Measurements from ENCODE around the gene PFKL. TPM values are rescaled to one million over a fixed set of nuclear protein-coding genes. Genes with fewer than 3 reads are reported as not detected.

Gene PFKL
- total RNA-seq, 1 experiment from 2014 or later: 68.8 TPM

DNA sequence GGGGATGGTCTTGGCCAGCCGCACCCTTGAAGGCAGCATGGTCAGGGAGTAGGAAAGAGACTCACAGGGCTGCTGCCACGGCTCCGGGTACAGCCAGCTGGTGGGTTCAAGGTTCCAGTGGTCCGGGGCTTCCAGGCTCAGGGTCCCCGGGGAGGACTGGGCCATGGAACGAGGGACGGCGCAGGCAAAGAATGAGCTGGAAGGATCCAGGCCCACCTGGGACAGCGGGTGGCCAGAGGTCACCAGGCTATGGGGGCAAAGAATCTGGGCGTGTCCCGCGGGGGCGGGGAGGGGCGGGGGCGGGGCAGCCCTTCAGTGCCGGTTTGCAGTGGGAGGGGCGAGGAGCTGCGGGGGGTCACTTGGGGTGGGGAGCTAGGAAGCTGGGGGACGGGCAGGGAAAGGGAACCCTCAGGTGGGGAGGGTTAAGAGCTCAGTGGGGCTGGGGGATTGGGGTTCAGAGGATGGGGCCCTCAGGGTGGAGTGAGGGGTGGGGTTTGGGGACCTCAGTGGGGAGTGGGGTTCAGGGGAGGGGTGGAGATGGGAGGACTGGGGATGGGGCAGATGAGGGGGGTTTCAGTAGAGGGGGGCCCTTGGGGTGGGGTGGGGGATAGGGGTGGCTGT, 38.1 kb upstream of the PFKL start, which contains the start of gene DNMT3L:
TSS of gene DNMT3L (minus strand) at position 223 of the 621 bp plus-strand sequence. CDS start 638 bp downstream, outside the sequence.
- Histone ChIP-seq H3K9ac (ENCODE audit: low read length) (no peak within 1 kb of the TSS), H4K20me1 (ENCODE audit: insufficient read depth, low read depth, low read length) (no peaks in the 10 kb centered on the region; the same call in 1 of the 2 replicates), H3K36me3 (ENCODE audit: insufficient read depth, low read length) (no peaks in the 10 kb centered on the region), H3K4me1 (ENCODE audit: low read length) (no peaks in the 10 kb centered on the region), H3K9me2 (replicated peaks; ENCODE audit: insufficient read depth, low read length) (no peaks in the 10 kb centered on the region), H2AFZ (ENCODE audit: low read length) (no peak within 1 kb of the TSS), H3K27ac (ENCODE audit: low read length) (no peak within 1 kb of the TSS), H3K4me2 (ENCODE audit: low read depth, low read length, poor library complexity, severe bottlenecking) (no peak within 1 kb of the TSS), H3K27me3 (ENCODE audit: low read length) (no peaks in the 10 kb centered on the region), H3K79me2 (ENCODE audit: low read length) (no peaks in the 10 kb centered on the region), H3K4me3 (ENCODE audit: low read length) (no peak within 1 kb of the TSS), H3K9me3 (ENCODE audit: low read length) (no peaks in the 10 kb centered on the region)
- DNase-seq: no peak

DNA sequence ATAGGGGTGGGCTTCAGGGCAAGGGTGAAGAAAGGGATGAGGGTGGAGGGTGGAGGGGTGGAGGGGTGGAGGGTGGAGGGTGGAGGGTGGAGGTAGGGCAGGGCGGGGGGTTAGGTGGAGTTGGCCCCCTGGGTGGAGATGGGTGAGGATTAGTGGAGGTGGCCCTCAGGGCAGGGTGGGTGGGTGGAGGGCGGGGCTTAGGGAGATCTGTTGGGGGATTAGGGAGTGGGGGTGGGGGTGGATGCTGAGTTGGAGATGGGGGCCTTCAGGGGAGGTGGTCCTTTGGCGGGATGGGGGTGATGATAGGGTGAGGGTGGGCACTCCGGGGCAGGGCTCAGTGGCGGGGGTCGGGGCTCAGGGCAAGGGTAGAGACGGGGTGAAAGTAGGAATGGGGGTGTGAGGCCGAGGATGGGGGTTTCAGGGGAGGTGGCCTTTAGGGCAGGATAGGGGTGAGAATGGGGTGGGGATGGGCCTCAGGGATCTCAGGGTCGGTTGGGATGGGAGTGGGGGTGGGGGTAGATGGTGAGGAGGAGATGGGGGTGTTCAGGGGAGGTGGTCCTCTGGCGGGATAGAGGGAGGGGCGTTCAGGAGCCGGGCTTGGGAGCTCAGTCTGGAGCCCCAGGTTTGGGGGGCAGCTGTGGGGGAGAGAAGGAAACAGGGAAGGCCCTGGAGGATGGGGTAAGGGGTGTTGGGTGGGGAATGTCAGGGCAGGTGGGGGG, 37.4 kb upstream of the PFKL start:
- no peak overlapping the region for H3K27ac ChIP-seq (ENCODE audit: low read length)
- H2AFZ ChIP-seq (ENCODE audit: low read length): no peak overlapping the region
- no peaks in the 10 kb centered on the region for H3K9me3 ChIP-seq (ENCODE audit: low read length)
- H3K27me3 ChIP-seq (ENCODE audit: low read length): no peaks in the 10 kb centered on the region
- H3K9ac ChIP-seq (ENCODE audit: low read length): no peak overlapping the region
- no peaks in the 10 kb centered on the region for H3K4me1 ChIP-seq (ENCODE audit: low read length)
- no peaks in the 10 kb centered on the region for H3K9me2 ChIP-seq (replicated peaks; ENCODE audit: insufficient read depth, low read length)
- H3K4me2 ChIP-seq (ENCODE audit: low read depth, low read length, poor library complexity, severe bottlenecking): no peak overlapping the region
- no peaks in the 10 kb centered on the region for H3K79me2 ChIP-seq (ENCODE audit: low read length)
- no peak overlapping the region for H3K4me3 ChIP-seq (ENCODE audit: low read length)
- no peaks in the 10 kb centered on the region for H3K36me3 ChIP-seq (ENCODE audit: insufficient read depth, low read length)
- no peaks in the 10 kb centered on the region; the same call in 1 of the 2 replicates for H4K20me1 ChIP-seq (ENCODE audit: insufficient read depth, low read depth, low read length)
- no peak for DNase-seq

DNA sequence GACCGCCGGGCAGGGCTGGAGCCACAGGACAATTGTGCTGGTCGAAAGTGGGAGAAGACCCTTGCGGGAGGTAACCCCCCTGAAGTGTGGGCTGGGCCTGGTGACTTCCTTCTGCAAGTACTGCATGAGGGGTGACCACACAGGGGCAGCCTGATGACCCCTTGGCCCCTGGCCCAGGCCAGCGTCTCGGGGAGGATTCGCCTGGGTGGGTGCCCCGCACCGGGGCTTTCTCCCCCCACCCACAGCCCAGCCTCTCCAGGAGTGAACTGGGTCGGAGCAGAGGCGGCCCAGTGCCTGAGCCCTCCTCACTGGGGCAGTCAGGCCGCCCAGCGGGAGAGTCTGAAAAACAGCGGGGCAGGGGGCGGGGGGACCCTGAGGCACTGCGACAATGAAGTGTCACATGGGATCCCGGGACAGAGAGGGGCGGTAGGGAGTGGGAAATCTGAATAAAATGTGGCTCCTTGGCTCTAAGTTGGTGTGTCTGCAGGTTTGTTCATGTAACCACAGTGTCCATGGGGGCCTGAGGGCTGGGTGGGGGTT, 36.6 kb upstream of the PFKL start:
- H3K4me3 ChIP-seq (ENCODE audit: low read length): no peak overlapping the region
- no peak overlapping the region for H3K4me2 ChIP-seq (ENCODE audit: low read depth, low read length, poor library complexity, severe bottlenecking)
- H4K20me1 ChIP-seq (ENCODE audit: insufficient read depth, low read depth, low read length): no peaks in the 10 kb centered on the region; the same call in 1 of the 2 replicates
- peaks cover 5% of the 10 kb centered on the region; the same call in 1 of the 2 replicates for H3K4me1 ChIP-seq (ENCODE audit: low read length)
- H2AFZ ChIP-seq (ENCODE audit: low read length): no peak overlapping the region
- no peaks in the 10 kb centered on the region for H3K36me3 ChIP-seq (ENCODE audit: insufficient read depth, low read length)
- H3K79me2 ChIP-seq (ENCODE audit: low read length): no peaks in the 10 kb centered on the region
- H3K9ac ChIP-seq (ENCODE audit: low read length): no peak overlapping the region
- no peak overlapping the region for H3K27ac ChIP-seq (ENCODE audit: low read length)
- no peaks in the 10 kb centered on the region for H3K27me3 ChIP-seq (ENCODE audit: low read length)
- no peaks in the 10 kb centered on the region for H3K9me2 ChIP-seq (replicated peaks; ENCODE audit: insufficient read depth, low read length)
- H3K9me3 ChIP-seq (ENCODE audit: low read length): no peaks in the 10 kb centered on the region
- DNase-seq: no peak

- no peak overlapping the region for H3K27ac ChIP-seq (ENCODE audit: low read length)
- no peaks in the 10 kb centered on the region for H3K9me3 ChIP-seq (ENCODE audit: low read length)
- DNase-seq: peak; percentile 49
- no peaks in the 10 kb centered on the region for H3K36me3 ChIP-seq (ENCODE audit: insufficient read depth, low read length)
- no peaks in the 10 kb centered on the region; the same call in 1 of the 2 replicates for H4K20me1 ChIP-seq (ENCODE audit: insufficient read depth, low read depth, low read length)
- no peaks in the 10 kb centered on the region for H3K27me3 ChIP-seq (ENCODE audit: low read length)
- no peak overlapping the region for H2AFZ ChIP-seq (ENCODE audit: low read length)
- H3K4me2 ChIP-seq (ENCODE audit: low read depth, low read length, poor library complexity, severe bottlenecking): no peak overlapping the region
- peaks cover 5% of the 10 kb centered on the region; the same call in 1 of the 2 replicates for H3K4me1 ChIP-seq (ENCODE audit: low read length)
- no peaks in the 10 kb centered on the region for H3K79me2 ChIP-seq (ENCODE audit: low read length)
- H3K4me3 ChIP-seq (ENCODE audit: low read length): no peak overlapping the region
- H3K9ac ChIP-seq (ENCODE audit: low read length): no peak overlapping the region
- H3K9me2 ChIP-seq (replicated peaks; ENCODE audit: insufficient read depth, low read length): no peaks in the 10 kb centered on the region
Observed at GRCh38 chr21:44263768-44264167, 36.1 kb upstream of the PFKL start.

DNA sequence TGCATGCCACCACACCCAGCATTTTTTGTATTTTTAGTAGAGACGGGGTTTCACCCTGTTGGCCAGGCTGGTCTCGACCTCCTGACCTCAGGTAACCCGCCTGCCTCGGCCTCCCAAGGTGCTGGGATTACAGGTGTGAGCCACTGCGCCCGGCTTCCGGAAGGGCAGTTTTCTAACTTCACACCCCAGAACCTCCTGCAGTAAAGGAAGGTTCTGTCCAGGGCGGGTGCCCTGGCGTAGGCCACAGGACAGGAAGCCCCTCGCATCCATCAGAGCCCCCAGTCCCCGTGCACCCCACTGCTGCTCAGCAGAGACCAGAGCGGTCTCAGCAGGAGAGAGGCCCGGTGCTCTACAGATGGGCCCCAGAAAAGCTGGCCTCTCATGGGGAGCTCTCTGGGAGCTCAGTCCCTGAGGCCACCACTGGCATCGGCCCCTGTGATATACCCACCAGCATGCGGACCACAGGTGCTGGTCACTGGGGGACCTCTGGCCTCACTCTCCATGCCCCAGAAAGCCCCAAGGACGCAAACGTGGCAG, 34.1 kb upstream of the PFKL start:
- no peak overlapping the region for H3K4me3 ChIP-seq (ENCODE audit: low read length)
- no peak overlapping the region for H3K9ac ChIP-seq (ENCODE audit: low read length)
- H3K4me1 ChIP-seq (ENCODE audit: low read length): peaks cover 5% of the 10 kb centered on the region; the same call in 1 of the 2 replicates
- H3K9me3 ChIP-seq (ENCODE audit: low read length): no peaks in the 10 kb centered on the region
- H3K36me3 ChIP-seq (ENCODE audit: insufficient read depth, low read length): no peaks in the 10 kb centered on the region
- no peak overlapping the region for H3K4me2 ChIP-seq (ENCODE audit: low read depth, low read length, poor library complexity, severe bottlenecking)
- no peaks in the 10 kb centered on the region for H4K20me1 ChIP-seq (ENCODE audit: insufficient read depth, low read depth, low read length)
- H3K27ac ChIP-seq (ENCODE audit: low read length): no peak overlapping the region
- H3K9me2 ChIP-seq (replicated peaks; ENCODE audit: insufficient read depth, low read length): no peaks in the 10 kb centered on the region
- no peak for DNase-seq
- H2AFZ ChIP-seq (ENCODE audit: low read length): no peak overlapping the region
- no peaks in the 10 kb centered on the region for H3K27me3 ChIP-seq (ENCODE audit: low read length)
- H3K79me2 ChIP-seq (ENCODE audit: low read length): no peaks in the 10 kb centered on the region

DNA sequence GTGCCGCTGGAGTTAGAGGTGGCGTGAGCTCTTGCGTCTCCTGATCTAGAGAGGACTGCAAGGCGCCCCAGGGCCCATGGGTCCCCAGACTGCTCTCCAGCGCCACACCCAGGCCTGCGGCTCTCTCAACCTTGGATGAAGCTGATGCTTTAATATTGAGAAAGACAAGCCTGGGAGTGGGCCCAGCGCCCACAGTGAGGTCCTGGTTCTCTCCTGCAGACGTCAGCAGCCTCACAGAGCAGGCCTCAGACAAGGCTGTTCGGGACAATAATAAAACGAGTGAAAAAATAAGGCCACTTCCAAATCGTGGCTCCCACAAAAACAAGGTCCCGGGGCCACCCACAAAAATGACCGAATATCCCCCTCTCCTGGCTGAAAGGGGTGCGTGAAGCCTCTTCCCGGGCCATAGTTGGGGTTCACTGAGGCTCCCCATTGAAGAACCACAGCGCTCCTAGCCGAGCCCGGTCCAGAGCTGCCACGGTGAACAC, 32.2 kb upstream of the PFKL start:
- H3K27ac ChIP-seq (ENCODE audit: low read length): no peak overlapping the region
- H3K9me2 ChIP-seq (replicated peaks; ENCODE audit: insufficient read depth, low read length): no peaks in the 10 kb centered on the region
- DNase-seq: peak; percentile 93
- H3K36me3 ChIP-seq (ENCODE audit: insufficient read depth, low read length): no peaks in the 10 kb centered on the region
- no peaks in the 10 kb centered on the region for H3K79me2 ChIP-seq (ENCODE audit: low read length)
- no peaks in the 10 kb centered on the region for H3K27me3 ChIP-seq (ENCODE audit: low read length)
- peak overlapping the region; percentile 46; the same call in 1 of the 2 replicates for H2AFZ ChIP-seq (ENCODE audit: low read length)
- H3K9ac ChIP-seq (ENCODE audit: low read length): no peak overlapping the region
- no peak overlapping the region for H3K4me3 ChIP-seq (ENCODE audit: low read length)
- peaks cover 5% of the 10 kb centered on the region; the same call in 1 of the 2 replicates for H3K4me1 ChIP-seq (ENCODE audit: low read length)
- no peaks in the 10 kb centered on the region for H3K9me3 ChIP-seq (ENCODE audit: low read length)
- H3K4me2 ChIP-seq (ENCODE audit: low read depth, low read length, poor library complexity, severe bottlenecking): no peak overlapping the region
- no peaks in the 10 kb centered on the region for H4K20me1 ChIP-seq (ENCODE audit: insufficient read depth, low read depth, low read length)

DNA sequence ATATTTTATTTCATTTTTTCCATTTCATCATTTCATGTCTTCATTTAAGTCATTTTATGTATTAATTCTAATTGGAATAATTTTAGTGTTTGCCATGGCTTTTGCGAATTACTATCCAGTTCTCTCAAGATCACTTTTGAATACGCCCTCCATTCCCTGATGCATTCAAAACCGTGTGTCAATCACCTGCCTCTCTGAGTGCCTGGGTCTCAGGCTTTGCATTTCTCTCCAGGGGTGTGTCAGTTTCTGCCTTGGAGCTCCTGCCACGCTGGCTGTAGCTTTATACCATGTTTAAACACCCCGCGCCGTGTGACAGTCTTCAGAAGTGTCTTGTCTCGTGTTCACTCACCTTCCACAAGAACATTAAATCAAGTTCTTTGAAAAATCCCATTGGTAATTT, 30.8 kb upstream of the PFKL start:
- no peaks in the 10 kb centered on the region for H3K9me3 ChIP-seq (ENCODE audit: low read length)
- no peaks in the 10 kb centered on the region for H4K20me1 ChIP-seq (ENCODE audit: insufficient read depth, low read depth, low read length)
- H3K27ac ChIP-seq (ENCODE audit: low read length): no peak overlapping the region
- no peaks in the 10 kb centered on the region for H3K36me3 ChIP-seq (ENCODE audit: insufficient read depth, low read length)
- no peaks in the 10 kb centered on the region for H3K79me2 ChIP-seq (ENCODE audit: low read length)
- H3K27me3 ChIP-seq (ENCODE audit: low read length): no peaks in the 10 kb centered on the region
- no peak overlapping the region for H2AFZ ChIP-seq (ENCODE audit: low read length)
- H3K9ac ChIP-seq (ENCODE audit: low read length): no peak overlapping the region
- H3K4me3 ChIP-seq (ENCODE audit: low read length): no peak overlapping the region
- no peak overlapping the region for H3K4me2 ChIP-seq (ENCODE audit: low read depth, low read length, poor library complexity, severe bottlenecking)
- peaks cover 5% of the 10 kb centered on the region; the same call in 1 of the 2 replicates for H3K4me1 ChIP-seq (ENCODE audit: low read length)
- DNase-seq: no peak
- H3K9me2 ChIP-seq (replicated peaks; ENCODE audit: insufficient read depth, low read length): no peaks in the 10 kb centered on the region

Measured in Karpas-422 (cell line).